Mucosa of rectum (tissue), 2 donors: ENCODE measurements around the gene F2RL3.
A peak's percentile ranks its signal among the peaks of the same experiment; 100 is the strongest.
"Not testable (repeated sequence)": the region's sequence is repeated elsewhere in the genome, so short reads cannot be mapped to it uniquely, and the experiment has no call there.

Experiments
- H3K27ac ChIP-seq, 2 donors: one replicate each; pipeline ENCODE4 v1.7.0; 2013; ENCODE audit warnings: inconsistent platforms in 2 of 2, low read depth in 2 of 2, low read length in 2 of 2
- H3K27me3 ChIP-seq, 2 donors: one replicate each; pipeline ENCODE4 v1.7.0; 2013; ENCODE audit warnings: low read length in 2 of 2; ENCODE audit not compliant: control insufficient read depth in 2 of 2, insufficient read depth in 2 of 2
- H3K36me3 ChIP-seq, 2 donors: one replicate each; pipeline ENCODE4 v1.7.0; 2013; ENCODE audit warnings: low read length in 2 of 2; ENCODE audit not compliant: control insufficient read depth in 2 of 2, insufficient read depth in 2 of 2
- H3K4me1 ChIP-seq, 2 donors: one replicate each; pipeline ENCODE4 v1.7.0; 2013; ENCODE audit warnings: low read length in 2 of 2, mild to moderate bottlenecking in 1 of 2; ENCODE audit not compliant: control insufficient read depth in 2 of 2, insufficient read depth in 2 of 2
- H3K4me3 ChIP-seq, 2 donors: one replicate each; pipeline ENCODE4 v1.7.0; 2013; ENCODE audit warnings: low read length in 2 of 2
- H3K9ac ChIP-seq, 2 donors: one replicate each; pipeline ENCODE4 v1.7.0; 2013; ENCODE audit warnings: low read length in 2 of 2, low read depth in 1 of 2, mild to moderate bottlenecking in 1 of 2
- H3K9me3 ChIP-seq, 2 donors: one replicate each; pipeline ENCODE4 v1.7.0; 2013; ENCODE audit warnings: low read length in 2 of 2; ENCODE audit not compliant: control insufficient read depth in 2 of 2
- donor health status: healthy.
- donor health status: Normal muscosa, but diverticular disease.

The F2RL3 gene

GRCh38 chr19:16874250-16874977 is 14.4 kb upstream of the F2RL3 start:
- Histone ChIP-seq H3K4me1 (peaks cover 2 to 10% of the 10 kb centered on the region in 2 donors), H3K27ac (no peak overlapping the region), H3K36me3 (peaks cover 34 to 44% of the 10 kb centered on the region in 2 donors), H3K4me3 (no peak overlapping the region), H3K27me3 (no peaks in the 10 kb centered on the region), H3K9ac (no peak overlapping the region), H3K9me3 (no peaks in the 10 kb centered on the region)

GRCh38 chr19:16874978-16875299 is 13.9 kb upstream of the F2RL3 start:
- H3K27ac ChIP-seq, H3K9ac ChIP-seq, H3K9me3 ChIP-seq, H3K27me3 ChIP-seq, H3K4me3 ChIP-seq: not testable (repeated sequence)
- H3K36me3 ChIP-seq: peaks cover 31 to 49% of the 10 kb centered on the region in 2 donors
- H3K4me1 ChIP-seq: peaks cover 2 to 10% of the 10 kb centered on the region in 2 donors

- H3K4me1 ChIP-seq: peaks cover 2 to 10% of the 10 kb centered on the region in 2 donors
- peaks cover 29 to 49% of the 10 kb centered on the region in 2 donors for H3K36me3 ChIP-seq
- no peaks in the 10 kb centered on the region for H3K9me3 ChIP-seq
- no peak overlapping the region for H3K27ac ChIP-seq
- no peaks in the 10 kb centered on the region for H3K27me3 ChIP-seq
- no peak overlapping the region for H3K9ac ChIP-seq
- no peak overlapping the region for H3K4me3 ChIP-seq
These were observed 12.9 kb upstream of the F2RL3 start for GRCh38 chr19:16875584-16876555.

- Histone ChIP-seq H3K4me1 (peaks cover 2 to 10% of the 10 kb centered on the region in 2 donors), H3K27me3 (no peaks in the 10 kb centered on the region), H3K36me3 (peaks cover 29 to 45% of the 10 kb centered on the region in 2 donors), H3K9me3 (no peaks in the 10 kb centered on the region), H3K9ac (no peak overlapping the region), H3K27ac (peak overlapping the region in 1 of 2 donors; percentile 23), H3K4me3 (no peak overlapping the region)
These were observed 11.9 kb upstream of the F2RL3 start for GRCh38 chr19:16876904-16877361.

- Histone ChIP-seq H3K27ac (no peak overlapping the region), H3K27me3 (no peaks in the 10 kb centered on the region), H3K9me3 (peaks cover 0 to 3% of the 10 kb centered on the region in 2 donors), H3K4me3 (no peak overlapping the region), H3K4me1 (peaks cover 2 to 7% of the 10 kb centered on the region in 2 donors), H3K36me3 (peaks cover 29 to 45% of the 10 kb centered on the region in 2 donors), H3K9ac (no peak overlapping the region)
These were observed 11.2 kb upstream of the F2RL3 start for GRCh38 chr19:16877581-16877980.

- Histone ChIP-seq H3K9ac (no peak overlapping the region), H3K9me3 (peaks cover 0 to 4% of the 10 kb centered on the region in 2 donors), H3K4me1 (peaks cover 0 to 7% of the 10 kb centered on the region in 2 donors), H3K27ac (no peak overlapping the region), H3K4me3 (no peak overlapping the region), H3K36me3 (peaks cover 22 to 39% of the 10 kb centered on the region in 2 donors), H3K27me3 (no peaks in the 10 kb centered on the region)
These were observed 10.4 kb upstream of the F2RL3 start for GRCh38 chr19:16878181-16878965.

GRCh38 chr19:16880884-16881554 is 7.8 kb upstream of the F2RL3 start:
- Histone ChIP-seq H3K27me3 (no peaks in the 10 kb centered on the region), H3K9ac (no peak overlapping the region), H3K27ac (no peak overlapping the region), H3K36me3 (peaks cover 22 to 36% of the 10 kb centered on the region in 2 donors), H3K4me1 (peaks cover 0 to 7% of the 10 kb centered on the region in 2 donors), H3K4me3 (no peak overlapping the region), H3K9me3 (peaks cover 0 to 4% of the 10 kb centered on the region in 2 donors)

GRCh38 chr19:16882146-16882545 is 6.7 kb upstream of the F2RL3 start:
- Histone ChIP-seq H3K9me3 (peaks cover 0 to 4% of the 10 kb centered on the region in 2 donors), H3K27me3 (no peaks in the 10 kb centered on the region), H3K36me3 (peaks cover 17 to 27% of the 10 kb centered on the region in 2 donors), H3K4me1 (peaks cover 0 to 6% of the 10 kb centered on the region in 2 donors), H3K9ac (no peak overlapping the region), H3K27ac (no peak overlapping the region), H3K4me3 (no peak overlapping the region)

GRCh38 chr19:16883522-16883921 is 5.3 kb upstream of the F2RL3 start:
- peaks cover 4 to 13% of the 10 kb centered on the region in 2 donors for H3K36me3 ChIP-seq
- H3K27me3 ChIP-seq: no peaks in the 10 kb centered on the region
- H3K27ac ChIP-seq: no peak overlapping the region
- peaks cover 0 to 4% of the 10 kb centered on the region in 2 donors for H3K9me3 ChIP-seq
- H3K4me1 ChIP-seq: peaks cover 0 to 3% of the 10 kb centered on the region in 2 donors
- H3K4me3 ChIP-seq: no peak overlapping the region
- no peak overlapping the region for H3K9ac ChIP-seq
